Stimulated activated CD4-positive, alpha-beta T cell treated with anti-CD3 and anti-CD28 coated beads, TNF-alpha, amount 100 ng/mL, for 4 hours (primary cell): ENCODE data around the gene CCDC82.
"Not testable (repeated sequence)": the region's sequence is repeated elsewhere in the genome, so short reads cannot be mapped to it uniquely, and the experiment has no call there.

Experiments
- DNase-seq, 3 experiments: peaks; one replicate each; pipeline ENCODE4 v3.0.0-alpha.2; 2020; ENCODE audit warnings: low read depth in 3 of 3

CCDC82 gene

DNA sequence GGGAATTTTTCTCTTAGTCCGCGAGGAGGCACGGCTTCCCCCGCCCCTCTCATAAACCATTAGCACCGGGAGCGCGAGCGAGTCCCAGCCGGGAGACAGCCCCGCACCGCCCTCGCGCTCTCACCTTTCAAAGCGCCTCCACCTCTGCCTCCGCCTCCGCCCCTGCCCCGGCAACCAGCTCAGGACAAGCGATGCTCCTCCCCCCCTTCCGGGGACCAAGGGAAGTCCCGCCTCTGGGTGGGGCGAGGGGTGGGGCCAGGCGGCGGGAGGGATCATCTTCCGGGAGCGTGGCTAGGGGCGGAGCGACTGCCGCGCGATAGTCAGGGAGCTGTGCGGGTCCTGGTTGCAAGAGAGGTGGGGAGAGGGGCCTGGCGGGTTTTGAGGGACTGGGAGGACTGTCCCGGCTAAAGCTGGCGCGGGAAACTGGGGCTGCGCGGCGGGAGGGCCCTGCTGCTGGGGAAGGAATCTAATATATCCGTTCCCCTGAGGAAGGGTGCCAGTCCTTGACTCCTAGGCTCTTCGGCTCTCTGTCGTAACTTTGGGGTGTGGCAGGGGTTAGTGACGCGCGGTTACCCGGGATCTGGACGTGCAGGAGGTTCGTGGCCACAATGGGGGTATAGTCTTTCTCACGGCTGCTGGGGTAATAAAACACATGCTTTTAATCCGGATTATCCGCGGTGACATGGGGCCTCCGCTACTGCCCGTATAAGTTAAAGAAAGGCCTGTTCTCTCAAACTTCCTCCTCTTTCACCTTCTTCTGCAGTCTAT, at the start of gene CCDC82, which contains the start of gene JRKL:
TSS of gene CCDC82 (minus strand) at position 193 of the 768 bp plus-strand sequence. CDS start 5,165 bp downstream, outside the sequence.
TSS of gene JRKL (plus strand) at position 294 of the 768 bp plus-strand sequence. CDS start 637 bp downstream, outside the sequence.
- peak; percentile 98 to 99 (median 98) for DNase-seq

DNA sequence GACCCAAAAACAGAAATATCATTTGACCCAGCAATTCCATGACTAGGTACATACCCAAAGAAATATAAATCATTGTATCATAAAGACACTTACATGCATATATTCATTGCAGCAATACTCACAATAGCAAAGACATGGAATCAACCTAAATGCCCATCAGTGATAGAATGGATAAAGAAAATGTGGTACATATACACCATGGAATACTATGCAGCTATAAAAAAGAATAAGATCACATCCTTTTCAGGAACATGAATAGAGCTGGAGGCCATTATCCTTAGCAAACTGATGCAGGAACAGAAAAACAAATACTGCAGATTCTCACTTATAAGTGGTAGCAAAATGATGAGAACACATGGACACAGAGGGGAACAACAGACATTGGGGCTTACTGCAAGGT, 42.9 kb upstream of the CCDC82 start:
- DNase-seq = not testable (repeated sequence)

GRCh38 chr11:96430668-96431067, 41.0 kb upstream of the CCDC82 start:
- no peak for DNase-seq

GRCh38 chr11:96424693-96425092, 35.0 kb upstream of the CCDC82 start:
- DNase-seq = no peak

DNA sequence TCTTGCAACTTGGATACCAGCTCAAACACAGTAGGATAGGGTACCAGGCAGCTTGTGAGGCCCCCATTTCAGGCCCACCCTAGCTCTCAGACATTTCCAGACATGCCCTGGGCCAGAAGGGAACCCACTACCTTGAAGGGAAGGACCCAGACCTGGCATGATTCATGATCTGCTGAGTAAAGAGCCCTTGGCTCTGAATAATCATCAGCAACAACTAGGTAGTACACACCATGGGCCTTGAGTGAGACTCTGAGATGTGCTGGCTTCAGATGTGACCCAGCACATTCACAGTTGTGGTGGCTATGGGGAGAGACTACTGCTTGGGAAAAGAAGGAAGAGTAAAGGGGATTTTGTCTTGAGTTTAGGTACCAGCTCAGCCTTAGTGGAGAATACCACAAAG, 23.7 kb upstream of the CCDC82 start:
- no peak for DNase-seq

GRCh38 chr11:96412761-96413381, 23.2 kb upstream of the CCDC82 start:
- no peak for DNase-seq

- not testable (repeated sequence) for DNase-seq
These were observed 21.7 kb upstream of the CCDC82 start for GRCh38 chr11:96411412-96411811.

DNA sequence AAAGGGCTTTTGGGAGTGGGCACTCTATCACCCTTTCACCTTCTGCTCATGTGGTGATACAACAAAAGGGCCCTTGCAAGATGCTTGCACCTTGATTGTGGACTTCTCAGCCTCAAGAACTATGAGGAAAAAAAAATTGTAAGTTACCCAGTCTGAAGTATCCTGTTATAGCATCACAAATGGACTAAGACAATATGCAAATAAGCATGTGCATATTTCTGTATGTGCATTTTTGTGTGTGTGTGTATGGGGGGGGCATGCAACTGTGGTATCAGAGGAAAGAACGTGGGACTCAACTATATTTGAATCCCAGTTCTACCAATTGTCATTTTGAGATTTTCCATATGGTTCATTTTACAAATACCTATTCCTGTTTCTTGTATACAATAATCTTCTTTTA, 11.0 kb upstream of the CCDC82 start:
- no peak for DNase-seq

DNA sequence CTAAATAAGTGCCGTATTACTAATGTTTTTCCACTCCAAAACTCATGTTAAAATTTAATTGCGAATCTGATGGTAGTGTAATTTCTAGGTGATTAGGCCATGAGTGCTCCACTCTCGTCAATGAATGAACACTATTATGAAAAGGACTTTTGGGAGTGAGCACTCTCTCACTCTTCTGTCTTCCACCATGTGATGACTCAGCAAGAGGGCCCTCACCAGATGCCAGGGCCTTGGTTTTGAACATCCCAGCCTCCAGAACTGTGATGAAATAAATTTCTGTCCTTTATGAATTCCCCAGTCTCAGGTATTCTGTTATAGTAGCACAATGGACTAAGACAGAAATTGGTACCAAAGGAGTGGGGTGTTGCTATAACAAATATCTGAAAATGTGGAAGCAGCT, 8.2 kb upstream of the CCDC82 start:
- no peak for DNase-seq

DNA sequence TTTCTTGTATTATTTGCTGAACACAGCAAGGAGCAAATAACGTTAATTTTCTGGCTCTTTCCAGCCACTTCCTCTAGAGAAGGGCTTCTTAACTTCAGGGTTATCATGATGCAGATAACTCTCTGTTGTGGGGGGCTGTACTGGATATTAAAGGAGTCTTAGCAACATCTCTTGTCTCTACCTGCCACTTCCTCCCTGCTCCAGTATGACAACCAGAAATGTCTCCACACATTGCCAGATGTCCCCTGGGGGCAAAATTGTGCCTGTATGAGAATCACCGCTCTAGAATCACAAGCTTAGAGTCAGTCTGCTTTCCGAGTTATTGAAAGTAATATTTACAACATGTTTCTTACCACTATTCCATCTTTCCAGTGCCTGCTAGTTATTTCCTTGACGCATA, 6.9 kb upstream of the CCDC82 start:
- no peak for DNase-seq

DNA sequence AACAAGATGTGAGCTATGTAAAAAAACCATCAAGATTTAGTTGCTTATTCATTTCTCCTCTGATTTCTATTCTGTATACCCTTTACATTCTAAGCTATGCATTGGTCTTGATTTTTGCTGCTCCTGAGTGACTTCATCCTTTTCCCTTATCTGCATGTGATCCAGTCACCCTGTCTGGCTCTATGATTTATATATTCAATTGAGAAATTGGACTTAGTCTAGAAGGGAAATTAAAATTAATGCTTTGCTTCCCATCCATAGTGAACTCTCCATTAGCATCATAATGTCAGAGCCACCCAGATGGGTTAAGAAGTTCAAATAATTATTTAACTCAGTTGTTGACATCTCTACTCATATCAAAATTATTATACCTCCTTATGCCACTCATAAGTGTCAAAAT, 5.1 kb upstream of the CCDC82 start:
- DNase-seq = no peak

DNA sequence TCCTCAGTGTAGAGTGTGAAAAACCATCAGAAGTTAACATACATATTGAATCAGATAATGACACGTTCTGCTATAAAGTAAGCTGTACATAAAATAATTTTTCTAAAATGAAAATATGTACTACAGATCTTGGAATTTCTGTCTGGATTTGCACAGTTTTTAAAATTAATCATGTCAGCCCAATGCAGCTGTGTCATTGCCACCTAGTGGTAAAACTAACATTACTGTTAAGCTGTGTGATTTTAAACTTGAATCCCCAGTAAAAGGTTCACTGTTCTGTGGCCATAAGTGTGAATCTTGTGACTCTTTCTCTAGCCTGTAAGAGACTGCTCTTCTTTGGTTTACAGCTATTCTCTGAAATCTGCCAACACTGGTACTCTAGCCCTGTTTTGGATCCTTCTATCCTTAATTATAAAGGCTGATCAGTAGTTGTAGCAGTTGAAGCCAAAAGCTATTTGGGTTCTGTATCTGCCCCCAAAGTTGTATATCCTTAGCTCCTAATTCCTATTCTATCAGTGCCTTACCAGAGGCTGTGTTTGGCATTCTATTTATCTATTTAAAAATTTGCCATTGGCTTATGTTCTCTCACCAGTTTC, 4.1 kb upstream of the CCDC82 start:
- DNase-seq = no peak

DNA sequence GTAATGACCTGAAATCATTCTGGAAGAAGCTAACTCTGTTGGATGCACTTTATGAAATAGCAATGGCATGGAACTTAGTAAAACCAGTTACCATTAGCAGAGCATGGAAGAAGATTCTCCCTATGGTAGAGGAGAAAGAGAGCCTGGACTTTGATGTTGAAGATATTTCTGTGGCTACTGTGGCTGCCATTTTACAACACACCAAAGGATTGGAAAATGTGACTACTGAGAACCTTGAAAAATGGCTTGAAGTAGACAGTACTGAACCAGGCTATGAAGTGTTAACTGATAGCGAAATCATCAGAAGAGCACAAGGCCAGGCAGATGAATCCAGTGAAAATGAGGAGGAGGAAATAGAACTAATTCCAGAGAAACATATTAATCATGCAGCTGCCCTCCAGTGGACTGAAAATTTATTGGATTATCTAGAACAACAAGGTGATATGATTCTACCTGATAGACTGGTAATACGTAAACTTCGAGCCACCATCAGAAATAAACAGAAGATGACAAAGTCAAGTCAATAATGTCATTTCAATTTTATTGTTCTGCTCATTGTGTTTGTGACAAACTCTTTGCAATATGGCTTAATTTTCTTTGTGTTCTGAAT, 2.1 kb upstream of the CCDC82 start:
- DNase-seq = no peak

- peak in 1 of 3 experiments; percentile 12 for DNase-seq
These were observed 728 bp upstream of the CCDC82 start for GRCh38 chr11:96390488-96390792.

GRCh38 chr11:96388891-96389719, 607 bp downstream of the CCDC82 start:
- DNase-seq = no peak

DNA sequence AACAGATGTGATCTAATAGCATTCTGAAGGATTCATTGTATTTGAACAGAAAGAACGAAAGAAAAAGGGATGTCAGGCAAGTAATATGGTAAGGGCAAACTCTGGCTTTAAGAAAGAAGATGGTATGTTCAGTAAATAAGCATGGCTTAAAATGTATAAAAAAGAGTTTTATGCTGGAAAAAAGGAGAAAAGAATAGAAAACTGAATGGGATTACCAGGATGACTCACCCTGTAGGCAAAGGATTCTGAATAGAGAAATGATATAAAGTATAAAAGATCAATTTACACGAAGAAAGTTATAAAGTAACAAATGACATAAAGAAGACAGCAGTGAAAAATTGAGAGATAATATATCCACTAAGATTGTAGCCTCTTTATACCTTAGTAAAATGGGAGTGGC, 4.5 kb downstream of the CCDC82 start:
- no peak for DNase-seq

GRCh38 chr11:96384156-96384555, 5.6 kb downstream of the CCDC82 start:
- DNase-seq = no peak

GRCh38 chr11:96376796-96377195, 12.9 kb downstream of the CCDC82 start:
- DNase-seq = no peak

DNA sequence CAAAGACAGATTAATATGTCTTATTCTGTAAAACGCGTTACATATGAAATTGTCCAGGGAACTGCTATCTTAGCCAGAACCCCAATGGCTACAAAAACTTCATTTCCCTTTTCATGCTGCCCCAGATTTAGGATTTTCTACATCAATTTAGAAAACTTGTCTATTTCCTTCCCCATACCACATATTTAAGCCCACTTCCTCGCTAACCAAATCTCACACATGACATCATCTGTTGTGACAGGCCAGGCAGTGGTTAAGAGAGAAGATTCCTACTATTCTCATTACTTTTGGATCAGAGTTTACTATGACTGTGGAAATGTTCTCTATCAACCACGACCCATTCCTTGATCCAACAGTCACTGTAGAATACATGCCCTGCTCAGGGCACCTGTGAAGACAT, 15.9 kb downstream of the CCDC82 start:
- DNase-seq = no peak

DNA sequence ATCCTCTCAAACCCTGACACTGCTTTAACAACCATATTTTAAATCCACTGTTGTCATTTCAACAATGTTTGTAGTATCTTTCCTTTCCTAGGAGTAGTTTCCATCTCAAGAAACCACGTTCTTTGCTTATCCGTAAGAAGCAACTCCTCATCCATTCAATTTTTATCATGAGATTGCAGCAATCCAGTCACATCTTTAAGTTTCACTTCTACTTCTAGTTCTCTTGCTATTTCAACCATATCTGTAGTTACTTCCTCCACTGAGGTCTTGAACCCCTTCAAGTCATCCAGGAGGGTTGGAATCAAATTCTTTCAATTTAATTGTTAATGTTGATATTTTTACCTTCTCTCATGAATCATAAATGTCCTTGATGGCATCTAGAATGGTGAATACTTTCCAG, 22.4 kb downstream of the CCDC82 start:
- DNase-seq = no peak

DNA sequence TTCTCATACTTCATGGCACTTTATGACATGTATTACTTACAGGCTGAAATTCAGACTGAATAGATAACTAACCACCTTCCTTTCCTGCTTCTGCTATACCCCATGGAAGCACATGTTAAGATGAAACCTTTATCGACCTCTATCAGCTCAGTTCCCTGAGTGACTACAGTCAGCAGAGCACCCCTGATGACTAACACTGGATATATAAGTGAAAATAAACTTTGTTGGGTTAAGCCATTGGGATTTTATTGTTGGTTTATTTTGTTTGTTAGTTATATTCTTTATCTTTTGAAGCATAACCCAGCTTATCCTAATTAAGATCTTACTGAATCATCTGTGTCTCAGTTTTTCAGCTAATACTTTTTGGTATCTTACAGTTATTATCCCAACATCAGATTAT, 23.7 kb downstream of the CCDC82 start:
- DNase-seq = no peak

DNA sequence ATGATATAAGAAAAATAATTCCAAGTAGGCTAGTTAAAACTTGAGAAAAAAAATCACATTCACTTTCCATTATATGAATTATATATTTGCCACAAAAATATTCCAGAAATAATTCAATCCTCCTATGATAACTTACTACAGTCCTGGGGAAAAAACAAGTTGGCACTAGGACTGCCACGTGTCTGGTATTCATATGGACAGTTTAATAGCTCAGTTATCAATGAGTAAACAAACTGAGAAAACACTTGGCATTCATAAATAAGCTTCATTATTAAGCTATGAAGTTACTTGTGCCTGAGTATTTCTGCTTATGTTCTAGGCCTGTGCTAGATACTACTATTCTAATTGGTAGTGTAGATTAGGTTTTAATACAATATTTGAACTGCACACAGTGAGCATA, 24.2 kb downstream of the CCDC82 start:
- no peak for DNase-seq
